NCI-H2227 (cell line): Measurements from ENCODE around the gene CIPC.

Experiments used
- DNase-seq: peaks from one replicate; lab custom pipeline; 2025; ENCODE audit not compliant: unreplicated experiment; lab: John Stamatoyannopoulos, UW

The CIPC gene

GRCh38 chr14:77151245-77151644, 53.2 kb downstream of the CIPC start:
- DNase-seq: peak; percentile 76

GRCh38 chr14:77151918-77152588, 54.0 kb downstream of the CIPC start:
- peak; percentile 44 for DNase-seq

- no peak for DNase-seq
These were observed 55.7 kb downstream of the CIPC start for GRCh38 chr14:77153802-77154201.

DNA sequence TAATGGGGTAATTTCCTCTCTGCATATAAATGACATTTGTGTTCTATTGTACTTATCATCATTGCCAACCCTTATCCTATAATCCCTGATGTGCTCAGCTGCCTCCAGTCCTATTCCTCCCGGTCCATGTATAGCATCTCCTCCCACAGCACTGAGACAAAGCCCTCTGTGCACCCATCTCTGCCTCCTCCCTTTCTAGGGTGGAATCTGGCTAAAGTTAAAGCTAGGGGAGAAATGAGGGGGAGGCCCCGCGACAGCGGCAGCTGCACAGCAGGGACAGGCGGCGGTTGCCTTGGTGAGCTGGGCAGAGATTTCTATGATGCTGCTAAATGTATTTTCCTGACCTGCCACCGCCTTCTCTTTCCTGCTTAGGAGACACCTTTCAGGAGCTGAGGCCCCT, 56.4 kb downstream of the CIPC start:
- peak; percentile 55 for DNase-seq

DNA sequence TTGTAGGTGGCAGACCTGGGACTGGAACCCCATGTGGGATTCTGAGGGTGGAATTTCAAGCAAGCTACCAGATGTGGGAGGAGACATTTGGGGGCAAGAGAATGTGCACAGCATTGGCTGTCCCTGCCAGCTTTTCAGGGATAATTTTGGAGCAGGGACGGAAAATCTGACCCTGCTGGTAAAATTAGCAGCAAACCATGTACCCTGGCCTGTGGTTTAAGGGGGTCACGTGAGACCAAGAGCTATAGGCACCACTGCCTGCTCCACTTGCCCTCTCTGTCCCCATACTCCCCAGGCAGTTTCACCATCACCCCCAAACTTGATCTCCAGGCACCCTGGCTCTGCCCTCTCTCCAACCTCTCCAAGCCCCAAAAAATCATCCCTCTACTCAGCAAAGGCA, 57.0 kb downstream of the CIPC start:
- DNase-seq: no peak

- peak; percentile 44 for DNase-seq
These were observed 59.7 kb downstream of the CIPC start for GRCh38 chr14:77157740-77158139.

- peak; percentile 85 for DNase-seq
These were observed 60.3 kb downstream of the CIPC start for GRCh38 chr14:77158175-77158881.

DNA sequence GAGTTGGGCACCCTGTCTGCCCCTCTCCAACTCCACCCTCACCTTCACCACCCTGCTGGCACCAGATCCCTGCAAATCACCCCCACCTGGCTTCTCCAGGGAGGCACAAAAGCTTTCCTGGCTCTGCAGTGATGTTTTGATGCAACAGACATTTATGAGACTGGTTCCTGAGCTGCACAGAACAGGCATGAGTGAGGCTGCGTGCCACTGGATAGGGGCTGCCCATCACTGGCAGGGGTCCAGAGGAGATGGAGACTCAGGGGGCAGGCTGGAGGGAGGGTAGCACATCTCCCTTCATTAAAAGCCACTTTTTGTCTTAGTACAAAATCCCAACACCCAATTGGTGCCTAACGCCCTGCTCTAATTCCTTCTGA, 60.8 kb downstream of the CIPC start:
- peak; percentile 58 for DNase-seq

- DNase-seq: no peak
These were observed 63.0 kb downstream of the CIPC start for GRCh38 chr14:77161011-77161410.
